Thoracic aorta (tissue), 2 donors: ENCODE data around the gene GNLY. TPM values are rescaled to one million over a fixed set of nuclear protein-coding genes. Genes with fewer than 3 reads are reported as not detected.
"Not testable (repeated sequence)": the region's sequence is repeated elsewhere in the genome, so short reads cannot be mapped to it uniquely, and the experiment has no call there.

Source experiments
- ATAC-seq: fragments of 150-250 bp; one replicate; pipeline ENCODE4 v1.8.0; 2017; ENCODE audit warnings: low read depth; ENCODE audit not compliant: insufficient number of reproducible peaks, low FRiP score
- DNase-seq: peaks from one replicate; pipeline ENCODE4 v3.0.0-alpha.2; 2020; ENCODE audit warnings: low spot score
- H3K27ac ChIP-seq, 2 donors: fragments of 200-600 bp; sonication (generic); 1 replicate in 1 of 2; 2 replicates in 1 of 2; pipeline ENCODE4 v1.5.1; 2016; ENCODE audit warnings: mild to moderate bottlenecking in 2 of 2, moderate library complexity in 2 of 2
- H3K27me3 ChIP-seq: fragments of 200-600 bp; sonication (generic); replicated peaks from 2 replicates; pipeline ENCODE4 v1.6.0; 2016; ENCODE audit warnings: mild to moderate bottlenecking; ENCODE audit not compliant: insufficient read depth
- H3K36me3 ChIP-seq: fragments of 200-600 bp; sonication (generic); one replicate; pipeline ENCODE4 v1.5.1; 2016
- H3K4me1 ChIP-seq, 2 donors: fragments of 200-600 bp; sonication (generic); 1 replicate in 1 of 2; 2 replicates in 1 of 2; pipeline versions ENCODE4 v1.5.1 to v1.6.0; 2016; ENCODE audit warnings: low read depth in 2 of 2, mild to moderate bottlenecking in 1 of 2; ENCODE audit not compliant: control insufficient read depth in 1 of 2
- H3K4me3 ChIP-seq: fragments of 200-600 bp; sonication (generic); 2 replicates; pipeline ENCODE4 v1.5.1; 2016; ENCODE audit warnings: mild to moderate bottlenecking
- H3K9me3 ChIP-seq: fragments of 200-600 bp; sonication (generic); 2 replicates; pipeline ENCODE4 v1.5.1; 2016
- CTCF ChIP-seq: fragments of 200-600 bp; sonication (generic); IDR thresholded peaks from one replicate; pipeline ENCODE4 v1.5.1; 2019; ENCODE audit warnings: antibody characterized with exemption
- total RNA-seq, 2 donors: library from RNA; depleted of rRNA; stranded (reverse); fragments of >200 nt; gene quantifications; one replicate each; pipeline versions ENCODE4 v1.1.0 to v1.2.3, GENCODE V29; 2016

GNLY gene
- total RNA-seq, 2 donors from 2014 or later = 1.5 to 8.5 TPM

- no peak for TF ChIP-seq CTCF
- Histone ChIP-seq H3K9me3 (no peaks in the 10 kb centered on the region), H3K27ac (peak overlapping the region in 1 of 2 donors; percentile 46), H3K4me1 (peaks cover 7 to 49% of the 10 kb centered on the region in 2 donors), H3K4me3 (no peak overlapping the region), H3K27me3 (no peaks in the 10 kb centered on the region), H3K36me3 (no peaks in the 10 kb centered on the region)
- DNase-seq (no peak), ATAC-seq (no peak)
These were observed 17.5 kb downstream of the GNLY start for GRCh38 chr2:85711578-85712060.

- no peak for TF ChIP-seq CTCF
- H3K4me1 ChIP-seq = peaks cover 7 to 41% of the 10 kb centered on the region in 2 donors
- no peak for ATAC-seq
- DNase-seq = no peak
- H3K27me3 ChIP-seq = no peaks in the 10 kb centered on the region
- H3K27ac ChIP-seq = peak overlapping the region in 1 of 2 donors; percentile 46
- no peaks in the 10 kb centered on the region for H3K9me3 ChIP-seq
- no peaks in the 10 kb centered on the region for H3K36me3 ChIP-seq
- no peak overlapping the region for H3K4me3 ChIP-seq
These were observed 18.2 kb downstream of the GNLY start for GRCh38 chr2:85712336-85712735.

GRCh38 chr2:85712849-85713612, 18.9 kb downstream of the GNLY start:
- H3K9me3 ChIP-seq = no peaks in the 10 kb centered on the region
- H3K27ac ChIP-seq = peak overlapping the region; percentile 7 to 46
- no peaks in the 10 kb centered on the region for H3K36me3 ChIP-seq
- H3K4me3 ChIP-seq = no peak overlapping the region
- DNase-seq (no peak), ATAC-seq (peak; percentile 18)
- H3K27me3 ChIP-seq = no peaks in the 10 kb centered on the region
- peaks cover 7 to 37% of the 10 kb centered on the region in 2 donors for H3K4me1 ChIP-seq
- no peak for TF ChIP-seq CTCF

GRCh38 chr2:85713836-85714235, 19.7 kb downstream of the GNLY start:
- ATAC-seq = no peak
- no peak for DNase-seq
- no peak overlapping the region for H3K27ac ChIP-seq
- no peak for TF ChIP-seq CTCF
- H3K9me3 ChIP-seq = no peaks in the 10 kb centered on the region
- no peaks in the 10 kb centered on the region for H3K27me3 ChIP-seq
- H3K4me1 ChIP-seq = peaks cover 7 to 37% of the 10 kb centered on the region in 2 donors
- H3K36me3 ChIP-seq = no peaks in the 10 kb centered on the region
- H3K4me3 ChIP-seq = no peak overlapping the region

DNA sequence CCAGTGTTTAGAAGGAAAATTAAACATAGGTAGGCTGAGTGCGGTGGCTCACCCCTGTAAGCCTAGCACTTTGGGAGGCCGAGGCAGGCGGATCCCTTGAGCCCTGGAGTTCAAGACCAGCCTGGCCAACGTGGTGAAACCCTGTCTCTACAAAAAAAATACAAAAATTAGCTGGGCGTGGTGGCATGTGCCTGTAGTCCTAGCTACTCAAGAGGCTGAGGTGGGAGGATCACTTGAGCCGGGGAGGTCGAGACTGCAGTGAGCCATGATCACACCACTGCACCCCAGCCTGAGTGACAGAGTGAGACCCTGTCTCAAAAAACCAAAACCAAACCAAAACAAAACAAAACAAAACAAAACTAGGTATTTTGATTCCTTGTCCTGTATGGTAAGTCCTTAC, 20.3 kb downstream of the GNLY start:
- H3K27ac ChIP-seq, ATAC-seq, DNase-seq, H3K9me3 ChIP-seq, H3K36me3 ChIP-seq, H3K4me3 ChIP-seq, H3K27me3 ChIP-seq: not testable (repeated sequence)
- H3K4me1 ChIP-seq = peaks cover 7 to 37% of the 10 kb centered on the region in 2 donors
